ENCODE measurements around the gene KRTAP12-3.
"Not testable (repeated sequence)": the region's sequence is repeated elsewhere in the genome, so short reads cannot be mapped to it uniquely, and the experiment has no call there.

Gene KRTAP12-3

GRCh38 chr21:44650973-44651675, 6.6 kb upstream of the KRTAP12-3 start:
- no peak for DNase-seq (ENCODE audit: low spot score)

GRCh38 chr21:44653123-44653522, 4.6 kb upstream of the KRTAP12-3 start:
- DNase-seq (ENCODE audit: low spot score) = no peak

DNA sequence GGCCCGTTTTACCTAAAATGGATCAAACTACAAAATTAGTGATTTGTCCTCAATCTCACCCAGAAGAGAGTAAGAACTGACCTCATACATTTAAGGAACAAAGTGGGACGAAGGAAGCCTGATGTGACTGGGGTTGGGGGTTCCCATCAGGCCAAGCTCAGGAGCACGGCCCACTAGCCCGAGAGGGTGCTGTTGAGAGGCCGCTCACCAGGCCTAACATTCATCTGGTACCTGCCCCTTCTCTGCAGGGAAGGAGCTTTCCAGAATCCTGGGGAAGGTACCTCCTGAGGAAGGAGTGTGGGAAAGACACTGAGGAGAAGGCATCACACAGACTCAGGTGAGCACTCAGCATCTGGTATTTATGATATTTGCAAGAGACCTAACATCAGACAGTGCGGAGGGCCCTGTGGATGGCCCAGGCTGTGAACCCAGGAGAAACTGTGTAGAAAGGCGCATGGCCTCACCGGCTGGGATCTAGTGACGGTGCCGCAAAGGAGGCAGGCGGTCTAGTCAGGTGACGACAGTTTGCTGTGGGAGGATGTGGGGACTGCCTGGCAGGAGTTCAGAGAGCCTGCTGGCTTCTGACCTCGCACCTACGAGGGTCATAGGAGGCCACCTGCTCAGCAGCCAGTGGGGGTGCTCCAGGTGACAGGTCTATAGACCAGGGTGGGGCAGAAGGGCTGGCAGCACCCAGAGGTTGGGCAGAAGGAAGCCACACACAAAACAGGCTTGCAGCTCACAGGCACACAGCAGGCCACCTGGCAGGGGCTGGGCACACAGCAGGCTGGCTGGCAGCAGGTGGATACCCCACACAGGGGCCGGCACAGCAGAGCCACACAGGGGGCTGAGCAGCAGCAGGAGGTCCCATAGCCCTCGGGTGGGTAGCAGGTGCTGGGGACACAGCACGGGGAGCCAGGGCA, 3.8 kb upstream of the KRTAP12-3 start:
- no peak for DNase-seq (ENCODE audit: low spot score)

- DNase-seq (ENCODE audit: low spot score) = no peak
Measured at GRCh38 chr21:44654576-44655175, 3.1 kb upstream of the KRTAP12-3 start, which contains the start of gene KRTAP12-4. TSS of gene KRTAP12-4 (minus strand) at chr21:44654659. CDS start at chr21:44654614, 45 bp downstream.

- no peak for DNase-seq (ENCODE audit: low spot score)
Measured at GRCh38 chr21:44656868-44657267, 864 bp upstream of the KRTAP12-3 start.

GRCh38 chr21:44658541-44658910, 794 bp downstream of the KRTAP12-3 start:
- no peak for DNase-seq (ENCODE audit: low spot score)

DNA sequence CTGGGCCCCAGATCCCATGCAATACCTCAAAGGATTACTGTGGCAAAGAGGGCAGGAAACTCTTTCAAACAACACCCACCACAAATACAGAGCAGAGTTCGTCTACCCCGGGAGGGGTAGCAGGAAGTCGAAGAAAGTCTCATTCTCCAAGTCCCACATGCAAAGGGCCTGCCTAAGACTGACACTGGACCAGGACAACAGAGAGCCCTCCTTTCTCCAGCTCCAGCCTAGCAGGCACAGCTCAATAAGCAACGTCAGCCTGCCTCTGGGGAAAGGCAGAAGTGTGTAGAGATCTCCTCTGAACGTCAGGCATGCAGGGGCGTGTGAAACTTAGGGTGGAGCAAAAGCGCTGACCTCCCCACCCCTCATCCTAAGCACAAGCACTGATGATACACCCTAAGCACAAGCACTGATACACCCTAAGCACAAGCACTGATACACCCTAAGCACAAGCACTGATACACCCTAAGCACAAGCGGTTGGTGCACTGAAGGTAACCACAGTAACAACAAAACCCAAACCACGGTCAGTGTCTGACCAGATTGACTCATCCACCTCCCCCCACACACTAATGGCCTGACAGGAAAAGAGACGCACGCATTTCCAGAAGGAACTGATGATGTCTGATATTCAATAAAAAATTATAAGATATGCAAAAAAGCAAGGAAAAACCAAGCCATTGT, 1.3 kb downstream of the KRTAP12-3 start:
- DNase-seq (ENCODE audit: low spot score) = no peak

DNA sequence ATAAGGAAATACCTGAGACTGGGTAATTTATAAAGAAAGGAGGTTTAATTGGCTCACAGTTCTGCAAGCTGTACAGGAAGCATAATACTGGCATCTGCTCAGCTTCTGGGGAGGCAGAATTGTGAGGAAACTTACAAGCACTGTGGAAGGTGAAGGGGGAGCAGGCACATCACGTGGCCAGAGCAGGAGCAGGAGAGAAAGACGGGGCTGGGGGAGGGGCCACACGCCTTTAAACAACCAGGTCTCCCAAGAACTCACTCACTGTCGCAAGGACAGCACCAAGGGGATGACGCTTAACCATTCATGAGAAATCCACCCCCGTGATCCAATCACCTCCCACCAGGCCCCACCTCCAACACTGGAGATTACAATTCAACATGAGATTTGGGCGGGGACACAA, 3.8 kb downstream of the KRTAP12-3 start:
- DNase-seq (ENCODE audit: low spot score) = not testable (repeated sequence)

GRCh38 chr21:44664691-44665090, 7.0 kb downstream of the KRTAP12-3 start:
- DNase-seq (ENCODE audit: low spot score) = no peak

DNA sequence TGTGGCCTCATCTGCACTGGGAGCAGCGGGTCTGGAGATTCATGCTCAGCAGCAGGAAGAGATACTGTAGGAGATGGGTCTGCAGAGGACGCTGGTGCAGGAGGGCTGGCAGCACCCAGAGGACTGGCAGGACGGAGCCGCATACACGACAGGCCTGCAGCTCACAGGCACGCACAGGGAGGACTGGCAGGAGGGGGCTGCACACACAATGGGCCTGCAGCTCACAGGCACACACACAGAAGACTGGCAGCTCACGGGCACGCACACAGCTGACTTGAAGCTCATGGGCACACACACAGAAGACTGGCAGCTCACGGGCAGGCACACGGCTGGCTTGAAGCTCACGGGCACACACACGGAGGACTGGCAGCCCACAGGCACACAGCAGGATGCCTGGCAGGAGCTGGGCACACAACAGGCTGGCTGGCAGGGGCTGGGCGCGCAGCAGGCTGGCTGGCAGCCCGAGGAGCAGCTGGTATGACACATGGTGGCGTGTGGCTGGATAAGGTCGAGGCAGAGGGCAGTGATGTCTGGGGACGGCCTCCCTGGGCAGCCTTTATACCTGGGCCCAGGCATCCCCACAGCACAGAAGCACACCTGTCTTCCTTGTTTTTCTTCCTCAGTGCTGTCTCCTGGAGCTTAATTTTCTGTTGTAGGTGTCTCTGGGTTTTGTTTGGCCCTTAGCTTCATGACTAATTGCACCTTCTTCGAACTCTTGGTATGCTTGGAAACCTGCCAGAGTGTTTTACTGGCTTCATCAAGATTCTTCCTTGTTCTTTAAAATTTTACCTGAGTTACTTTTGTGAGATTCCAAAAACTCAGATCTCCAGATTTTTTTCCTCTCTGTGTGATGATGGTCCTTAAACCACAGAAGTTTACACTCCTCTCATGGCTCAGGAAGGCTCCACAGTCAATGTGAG, 8.9 kb downstream of the KRTAP12-3 start, which contains the start of gene KRTAP12-2:
Gene KRTAP12-2, minus strand, starts transcription at position 527 of the 920 bp plus-strand sequence. Its CDS starts 41 bp downstream, at position 486.
- no peak for DNase-seq (ENCODE audit: low spot score)

DNA sequence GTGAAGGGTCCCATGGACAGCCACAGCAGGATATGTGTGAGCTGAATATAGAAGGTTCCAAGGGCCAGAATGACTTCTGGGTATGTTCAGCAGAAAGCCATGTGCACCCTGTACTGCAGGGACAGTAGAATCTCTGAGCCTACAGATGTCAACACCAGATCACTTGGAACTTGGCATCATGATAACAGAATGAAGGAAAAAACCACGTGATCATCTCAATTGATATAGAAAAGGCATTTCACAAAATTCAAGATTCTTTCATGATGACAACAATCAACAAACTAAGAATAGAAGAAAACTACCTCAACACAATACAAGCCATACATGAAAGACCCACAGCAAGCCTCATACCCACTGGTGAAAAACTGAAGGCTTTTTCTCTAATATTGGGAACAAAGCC, 9.9 kb downstream of the KRTAP12-3 start:
- DNase-seq (ENCODE audit: low spot score) = no peak

DNA sequence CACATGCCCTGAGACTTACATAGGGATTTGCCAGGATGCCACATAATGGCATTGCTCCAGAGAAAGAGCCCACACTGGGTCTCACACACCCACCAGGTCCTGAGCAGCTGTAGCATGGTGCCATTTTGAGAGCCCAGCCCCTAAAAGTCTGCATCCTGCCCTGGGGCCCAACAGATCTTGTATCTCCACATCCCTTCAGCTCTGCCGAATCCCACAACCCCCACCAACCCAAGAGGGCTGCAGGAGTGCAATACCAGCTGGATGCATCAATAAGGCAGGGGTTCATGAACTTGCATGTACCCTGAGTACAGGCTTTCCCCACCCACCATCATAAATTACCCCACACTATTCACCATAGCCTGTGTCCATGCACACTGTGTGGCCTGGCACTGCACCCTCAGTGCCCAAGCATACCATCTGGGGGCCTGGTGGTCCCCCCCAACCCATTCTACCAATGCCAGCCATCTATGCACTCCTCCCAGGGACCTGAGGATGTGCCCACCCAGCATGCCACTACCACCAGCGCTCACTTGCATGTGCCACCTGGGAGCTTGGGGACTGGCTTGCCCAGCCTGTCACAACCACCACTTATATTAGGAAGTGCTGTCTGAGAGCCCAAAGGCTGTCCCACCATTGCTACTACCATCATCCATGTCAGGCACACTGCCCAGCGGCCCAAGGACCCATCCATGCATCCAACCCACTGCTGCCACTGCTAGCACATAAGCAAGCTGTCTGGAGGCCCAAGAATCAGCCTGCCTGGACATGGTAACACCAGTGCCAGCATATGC, 13.1 kb downstream of the KRTAP12-3 start:
- no peak for DNase-seq (ENCODE audit: low spot score)

GRCh38 chr21:44671911-44672310, 14.2 kb downstream of the KRTAP12-3 start:
- DNase-seq (ENCODE audit: low spot score) = no peak

DNA sequence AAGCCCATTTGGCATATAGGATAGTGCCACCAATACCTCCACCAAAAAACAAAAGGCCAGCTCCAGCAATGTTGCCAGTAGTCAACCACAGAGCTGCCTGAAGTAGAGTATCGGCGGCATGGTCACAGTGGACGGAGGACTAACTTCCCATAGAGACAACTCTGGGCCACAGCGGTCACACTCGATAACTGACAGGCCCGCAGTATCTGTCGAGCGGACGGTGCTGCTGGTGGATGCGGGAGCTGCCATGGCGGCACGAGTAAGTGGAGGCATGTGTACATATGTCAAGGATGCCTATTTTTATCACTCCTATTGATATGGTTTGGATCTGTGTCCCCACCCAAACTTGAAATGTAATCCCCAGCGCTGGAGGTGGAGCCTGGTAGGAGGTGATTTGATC, 20.1 kb downstream of the KRTAP12-3 start:
- no peak for DNase-seq (ENCODE audit: low spot score)

DNA sequence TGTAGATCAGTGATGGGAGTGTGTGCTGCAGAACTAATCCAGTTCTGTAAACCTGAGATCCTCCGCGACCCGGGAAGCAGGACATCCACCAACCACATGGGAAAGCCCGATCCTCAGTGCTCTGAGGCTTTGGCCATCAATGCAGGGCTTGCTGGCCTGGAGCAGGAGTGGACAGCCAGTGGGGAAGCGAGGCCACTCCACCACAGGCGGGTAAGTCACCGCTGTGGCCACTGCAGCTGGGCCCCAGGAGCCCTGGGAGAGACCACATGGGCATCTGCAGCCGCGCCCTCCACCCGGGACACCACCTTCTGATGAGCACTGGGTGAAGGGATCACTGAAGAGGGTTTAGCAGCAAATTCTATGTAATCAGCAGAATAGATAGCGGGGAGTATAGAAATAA, 23.4 kb downstream of the KRTAP12-3 start:
- DNase-seq (ENCODE audit: low spot score) = no peak

DNA sequence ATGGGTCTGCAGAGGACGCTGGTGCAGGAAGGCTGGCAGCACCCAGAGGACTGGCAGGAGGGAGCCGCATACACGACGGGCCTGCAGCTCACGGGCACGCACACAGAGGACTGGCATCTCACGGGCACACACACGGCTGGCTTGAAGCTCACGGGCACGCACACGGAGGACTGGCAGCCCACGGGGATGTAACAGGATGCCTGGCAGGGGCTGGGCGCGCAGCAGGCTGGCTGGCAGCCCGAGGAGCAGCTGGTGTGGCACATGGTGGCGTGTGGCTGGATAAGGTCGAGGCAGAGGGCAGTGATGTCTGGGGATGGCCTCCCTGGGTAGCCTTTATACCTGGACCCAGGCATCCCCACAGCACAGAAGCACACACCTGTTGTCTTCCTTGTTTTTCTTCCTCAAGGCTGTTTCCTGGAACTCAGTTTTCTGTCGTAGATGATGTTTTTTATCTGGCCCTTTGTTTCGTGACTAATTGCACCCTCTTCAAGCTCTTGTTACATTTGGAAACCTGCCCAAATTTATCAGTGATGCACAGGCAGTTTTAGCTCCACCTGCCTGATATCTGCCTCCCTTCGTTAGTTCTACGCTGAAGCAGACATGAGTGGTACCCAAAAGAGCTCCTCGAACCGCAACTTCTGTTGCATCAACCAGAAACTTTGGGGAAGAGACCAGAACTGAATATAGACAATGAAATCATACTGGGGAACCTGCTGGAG, 24.3 kb downstream of the KRTAP12-3 start, which contains the start of gene KRTAP12-1:
Gene KRTAP12-1, minus strand, starts transcription at position 303 of the 719 bp plus-strand sequence. Its CDS starts 40 bp downstream, at position 263.
- DNase-seq (ENCODE audit: low spot score) = no peak

GRCh38 chr21:44682580-44683151, 24.9 kb downstream of the KRTAP12-3 start:
- no peak for DNase-seq (ENCODE audit: low spot score)

- no peak for DNase-seq (ENCODE audit: low spot score)
Measured at GRCh38 chr21:44684077-44684476, 26.3 kb downstream of the KRTAP12-3 start.

- no peak for DNase-seq (ENCODE audit: low spot score)
Measured at GRCh38 chr21:44684483-44684882, 26.8 kb downstream of the KRTAP12-3 start.

Measured in GM03348 (cell line).